Erythroblast (primary cell): Measurements from ENCODE around the gene GRN.

ENCODE experiments used
- GATA1 ChIP-seq: IDR thresholded peaks from 2 replicates; pipeline ENCODE4 v1.6.1; 2011; ENCODE audit warnings: low read depth, mild to moderate bottlenecking, control low read depth, low read length, moderate library complexity
- POLR2A ChIP-seq: IDR thresholded peaks from 2 replicates; pipeline ENCODE4 v1.6.1; 2011; ENCODE audit warnings: mild to moderate bottlenecking, low read length

GRCh38 chr17:44394833-44395232 lies 49.7 kb downstream of the GRN start:
- TF ChIP-seq POLR2A: no peak
- TF ChIP-seq GATA1: no peak
